HepG2 (cell line): ENCODE measurements around the gene FASTK. TPM values are rescaled to one million over a fixed set of nuclear protein-coding genes. Genes with fewer than 3 reads are reported as not detected.

Experiments used
- ATF5 ChIP-seq: sonication (generic); formaldehyde crosslinking; IDR thresholded peaks from 2 replicates; pipeline ENCODE4 v1.4.0; 2020; ENCODE audit warnings: mild to moderate bottlenecking, low read depth, missing genetic modification reagents
- CAMTA2 ChIP-seq: sonication (generic); formaldehyde crosslinking; IDR thresholded peaks from 2 replicates; pipeline ENCODE4 v1.4.0; 2020; ENCODE audit warnings: mild to moderate bottlenecking, missing genetic modification reagents, borderline replicate concordance
- CC2D1A ChIP-seq: sonication (generic); formaldehyde crosslinking; IDR thresholded peaks from 2 replicates; pipeline ENCODE4 v1.8.1; 2023; ENCODE audit warnings: mild to moderate bottlenecking, missing genetic modification reagents
- ELF4 ChIP-seq: sonication (generic); formaldehyde crosslinking; IDR thresholded peaks from 2 replicates; pipeline ENCODE4 v1.5.0; 2020; ENCODE audit warnings: missing genetic modification reagents, mild to moderate bottlenecking, moderate library complexity, borderline replicate concordance
- HNF1A ChIP-seq, 2 experiments: sonication (generic) in 1 of 2; formaldehyde crosslinking in 1 of 2; IDR thresholded peaks; 2 replicates each; pipeline versions ENCODE4 v1.4.0 to v1.6.1; 2016 to 2020; ENCODE audit warnings: borderline replicate concordance in 1 of 2, low read depth in 1 of 2, mild to moderate bottlenecking in 1 of 2, missing genetic modification reagents in 1 of 2
- IRF1 ChIP-seq: sonication (generic); formaldehyde crosslinking; IDR thresholded peaks from 2 replicates; pipeline ENCODE4 v1.4.0; 2020; ENCODE audit warnings: low read depth, mild to moderate bottlenecking, missing genetic modification reagents
- KDM4B ChIP-seq: sonication (generic); formaldehyde crosslinking; IDR thresholded peaks from 2 replicates; pipeline ENCODE4 v1.4.0; 2020; ENCODE audit warnings: missing genetic modification reagents
- KDM5A ChIP-seq: fragments of 200-600 bp; sonication (generic); IDR thresholded peaks from 2 replicates; pipeline ENCODE4 v1.7.0; 2018; ENCODE audit warnings: antibody characterized with exemption, mild to moderate bottlenecking, low read length, borderline replicate concordance
- LBX2 ChIP-seq: sonication (generic); formaldehyde crosslinking; IDR thresholded peaks from 2 replicates; pipeline ENCODE4 v1.5.0; 2020; ENCODE audit warnings: missing genetic modification reagents, mild to moderate bottlenecking, borderline replicate concordance
- MAFF ChIP-seq: IDR thresholded peaks from 2 replicates; pipeline ENCODE4 v1.6.1; 2011; ENCODE audit warnings: low read depth, low read length, improper control_type of control experiment
- TAF1 ChIP-seq: sonication (generic); formaldehyde crosslinking; IDR thresholded peaks from 2 replicates; pipeline ENCODE4 v1.4.0; 2020; ENCODE audit warnings: missing genetic modification reagents
- TBX3 ChIP-seq: fragments of 450-650 bp; IDR thresholded peaks from 2 replicates; pipeline ENCODE4 v1.6.1; 2017; ENCODE audit warnings: antibody characterized with exemption, mild to moderate bottlenecking, inconsistent platforms, borderline replicate concordance
- ZFP90 ChIP-seq: sonication (generic); formaldehyde crosslinking; IDR thresholded peaks from 2 replicates; pipeline ENCODE4 v1.8.0; 2022; ENCODE audit warnings: missing genetic modification reagents, mild to moderate bottlenecking, inconsistent platforms, borderline replicate concordance
- ZNF143 ChIP-seq: sonication (generic); formaldehyde crosslinking; IDR thresholded peaks from 2 replicates; pipeline ENCODE4 v1.4.0; 2020; ENCODE audit warnings: missing genetic modification reagents
- ZNF281 ChIP-seq: sonication (generic); formaldehyde crosslinking; IDR thresholded peaks from 2 replicates; pipeline ENCODE4 v1.4.0; 2020; ENCODE audit warnings: missing genetic modification reagents, borderline replicate concordance
- ZNF343 ChIP-seq: sonication (generic); formaldehyde crosslinking; IDR thresholded peaks from 2 replicates; pipeline ENCODE4 v1.4.0; 2020; ENCODE audit warnings: mild to moderate bottlenecking, missing genetic modification reagents
- ZNF354B ChIP-seq: sonication (generic); formaldehyde crosslinking; IDR thresholded peaks from 2 replicates; pipeline ENCODE4 v1.8.0; 2022; ENCODE audit warnings: mild to moderate bottlenecking, missing genetic modification reagents
- ZNF775 ChIP-seq: sonication (generic); formaldehyde crosslinking; IDR thresholded peaks from 2 replicates; pipeline ENCODE4 v1.4.0; 2020; ENCODE audit warnings: missing genetic modification reagents, mild to moderate bottlenecking, moderate library complexity, borderline replicate concordance
- polyA plus RNA-seq, 8 experiments: library from polyadenylated mRNA; depleted of rRNA in 3 of 8; stranded (reverse) in 7 of 8; unstranded in 1 of 8; fragments of >200 nt; fragmentation: Illumina TruSeq in 4 of 8; extraction: Trizol in 4 of 8; gene quantifications; 2 replicates each; pipeline versions ENCODE4 v1.2.1 to v1.2.3, GENCODE V29; 2011 to 2016; ENCODE audit warnings: low read depth in 4 of 8, missing spikeins in 1 of 8, mixed read lengths in 1 of 8; ENCODE audit not compliant: insufficient read depth in 1 of 8
- total RNA-seq, 5 experiments: library from RNA; depleted of rRNA; stranded (reverse); fragments of >200 nt; fragmentation: Illumina TruSeq; extraction: Trizol; gene quantifications; 2 replicates each; pipeline ENCODE4 v1.2.3, GENCODE V29; 2016; ENCODE audit warnings: low read depth in 1 of 5

Gene FASTK
- total and polyA plus RNA-seq, 2 of the 13 experiments (the other 11 are each of a cell fraction or from before 2014, with no cell fraction given): 52.9 to 55.7 TPM

GRCh38 chr7:151087245-151088018, 6.8 kb upstream of the FASTK start (continued):
- peak; percentile 18; the same call in 1 of the 2 replicates for TF ChIP-seq LBX2 (CRISPR knock-in tag)
- TF ChIP-seq CAMTA2 (CRISPR knock-in tag): 0 out of 2 replicates have a peak, but pooled peaks have one; percentile 74
- TF ChIP-seq ZNF143 (CRISPR knock-in tag): peak; percentile 43; the same call in 1 of the 2 replicates
- no peak for TF ChIP-seq HNF1A (IDR thresholded peaks at IDR 0.05; ENCODE audit: low read depth)
- no peak for TF ChIP-seq HNF1A (CRISPR knock-in tag; IDR thresholded peaks at IDR 0.05; ENCODE audit: borderline replicate concordance)
- TF ChIP-seq IRF1 (CRISPR knock-in tag): no peak
- peak; percentile 4; the same call in 1 of the 2 replicates for TF ChIP-seq ZNF281 (CRISPR knock-in tag)
- 0 out of 2 replicates have a peak, but pooled peaks have one; percentile 35 for TF ChIP-seq ZNF343 (CRISPR knock-in tag)
- no peak for TF ChIP-seq ELF4 (CRISPR knock-in tag)
- no peak; the same call in 1 of the 2 replicates for TF ChIP-seq ZFP90 (CRISPR knock-in tag)
- peak; percentile 43; the same call in 1 of the 2 replicates for TF ChIP-seq TAF1 (CRISPR knock-in tag)
- TF ChIP-seq KDM4B (CRISPR knock-in tag): no peak
- no peak for TF ChIP-seq ZNF354B (CRISPR knock-in tag)
- TF ChIP-seq CC2D1A (CRISPR knock-in tag): no peak
- no peak for TF ChIP-seq ATF5 (CRISPR knock-in tag)
- peak; percentile 31; the same call in 1 of the 2 replicates for TF ChIP-seq KDM5A
- TF ChIP-seq MAFF: no peak
- TF ChIP-seq ZNF775 (CRISPR knock-in tag): no peak
- TF ChIP-seq TBX3: no peak
